ENCODE measurements around the gene MBOAT2.

Gene MBOAT2

GRCh38 chr2:8889978-8890377 lies 113.5 kb downstream of the MBOAT2 start:
- no peak for DNase-seq

- no peak for DNase-seq
Measured at GRCh38 chr2:8888963-8889362, 114.5 kb downstream of the MBOAT2 start.

- no peak for DNase-seq
Measured at GRCh38 chr2:8886876-8887275, 116.6 kb downstream of the MBOAT2 start.

GRCh38 chr2:8886202-8886518 lies 117.3 kb downstream of the MBOAT2 start:
- DNase-seq, result no peak

GRCh38 chr2:8885449-8886201 lies 117.9 kb downstream of the MBOAT2 start:
- DNase-seq, result no peak

GRCh38 chr2:8884812-8885211 lies 118.7 kb downstream of the MBOAT2 start:
- no peak for DNase-seq

DNA sequence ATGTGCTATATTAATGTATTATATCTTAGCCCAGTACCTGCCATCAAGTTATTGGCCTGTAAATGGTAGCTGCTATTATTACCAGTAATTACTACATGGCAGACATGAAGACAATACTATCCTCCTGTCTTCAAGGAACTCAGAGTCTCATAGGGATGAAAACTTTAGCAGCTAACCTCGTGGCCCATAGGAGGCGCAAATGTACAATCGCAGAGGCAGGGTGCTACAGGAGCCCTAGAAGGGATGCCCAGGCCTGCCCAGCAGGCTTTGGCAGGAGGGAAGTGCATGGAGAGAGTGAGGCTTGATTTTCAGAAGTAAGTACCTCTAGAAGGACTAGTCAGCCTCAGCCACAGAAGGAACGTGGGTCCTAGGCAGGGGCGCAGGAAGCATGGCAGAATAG lies 121.4 kb downstream of the MBOAT2 start:
- no peak for DNase-seq

DNA sequence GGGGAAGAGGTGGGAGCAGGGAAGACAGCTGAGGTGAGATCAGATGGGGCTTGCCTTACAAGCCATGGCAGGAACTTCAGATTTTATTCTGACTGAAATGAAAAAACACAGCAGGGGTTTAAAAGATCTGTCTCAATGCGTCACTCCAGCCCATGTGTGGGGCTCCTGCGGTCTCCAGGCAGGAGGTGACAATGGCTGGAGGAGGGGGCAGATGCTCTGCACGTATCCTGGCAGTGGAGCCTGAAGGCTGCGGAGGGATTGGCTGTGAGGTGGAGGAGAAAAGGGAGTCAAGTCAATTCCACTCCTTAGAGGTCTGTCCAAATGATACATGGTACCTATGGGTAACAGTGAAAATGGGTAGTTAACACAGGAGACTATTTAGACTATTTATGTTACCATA lies 125.6 kb downstream of the MBOAT2 start:
- DNase-seq, result no peak

GRCh38 chr2:8877332-8877731 lies 126.2 kb downstream of the MBOAT2 start:
- DNase-seq, result no peak

DNA sequence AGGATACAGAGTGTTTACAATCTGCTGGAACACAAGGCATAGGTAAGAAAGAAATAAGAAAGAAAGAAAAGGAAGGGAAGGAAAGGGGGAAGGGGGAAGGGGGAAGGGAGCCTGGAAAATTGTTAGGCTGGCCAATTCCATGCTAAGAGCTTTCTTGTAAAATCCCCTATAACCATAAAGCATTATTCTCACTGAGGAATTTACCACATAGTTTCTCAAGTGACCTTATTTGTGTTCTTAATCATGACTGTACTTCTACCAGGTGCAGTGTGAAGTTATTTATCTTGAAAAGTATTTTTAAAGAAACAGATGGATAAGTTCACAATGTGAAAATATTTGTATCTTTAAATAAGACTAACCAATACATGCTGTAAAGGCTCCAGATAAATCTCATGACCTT lies 126.9 kb downstream of the MBOAT2 start:
- DNase-seq, result no peak

DNA sequence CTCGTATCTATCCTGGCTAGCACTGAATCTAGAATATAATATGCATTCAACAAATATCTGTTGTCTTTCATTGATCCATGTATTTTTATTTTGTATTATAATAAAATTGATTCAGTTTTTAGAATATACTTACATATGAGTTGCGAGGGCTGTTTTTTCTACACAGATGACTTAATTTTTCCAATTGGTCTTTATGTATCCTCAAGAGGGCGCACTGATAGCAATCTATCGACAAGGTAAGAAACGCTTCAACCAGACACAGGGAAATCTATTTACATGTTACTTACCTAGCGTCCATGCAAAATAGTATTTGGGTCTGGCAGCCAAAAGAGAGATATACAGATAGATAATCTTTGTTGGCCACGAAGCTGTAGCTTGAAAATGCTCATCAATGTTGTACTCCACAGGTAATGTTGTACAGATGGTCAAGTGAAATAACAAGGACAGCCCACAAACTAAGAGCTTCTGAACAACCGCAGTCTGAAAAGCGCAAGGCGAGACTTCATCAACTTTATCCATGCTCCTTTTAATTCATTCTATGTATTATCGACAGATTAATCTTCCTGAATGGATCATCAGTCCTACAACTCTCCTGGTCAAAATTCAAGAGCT lies 130.6 kb downstream of the MBOAT2 start:
- DNase-seq, result no peak

DNA sequence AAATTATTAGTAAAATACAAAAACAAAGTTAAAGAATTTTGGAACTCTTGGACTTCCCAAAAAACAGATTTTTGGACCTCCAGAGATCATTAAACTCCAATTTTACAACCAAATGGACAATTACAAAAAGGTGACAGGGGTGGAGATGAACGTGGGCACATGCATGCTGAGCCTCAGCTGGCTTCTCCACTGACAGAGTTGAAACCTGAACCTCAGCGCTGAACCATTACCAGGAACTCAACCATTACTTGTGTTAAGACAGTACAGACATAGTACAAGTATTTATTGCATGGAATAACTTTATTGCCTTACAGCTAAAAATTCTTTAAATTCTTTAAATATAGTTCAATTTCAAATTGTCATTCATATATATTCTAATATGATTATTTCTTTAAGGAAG lies 133.0 kb downstream of the MBOAT2 start:
- no peak for DNase-seq

DNA sequence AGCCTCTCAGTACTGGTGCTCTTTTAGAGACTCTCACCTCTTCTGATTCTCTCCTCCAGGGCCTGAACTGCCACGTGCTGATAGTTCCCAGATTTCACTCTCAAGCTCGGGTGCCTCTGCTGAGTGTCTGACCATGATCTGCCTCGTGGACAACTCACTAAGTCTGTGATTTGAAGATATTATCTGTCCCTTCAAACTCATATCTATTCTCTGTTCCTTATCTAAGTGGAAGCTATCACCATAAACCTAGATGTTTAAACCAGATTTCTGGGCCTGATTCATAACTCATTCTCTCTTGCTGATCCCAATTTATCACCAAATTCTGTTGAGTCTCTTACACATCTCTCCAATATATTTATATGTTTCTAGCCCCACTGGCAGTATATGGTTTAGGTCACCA lies 136.1 kb downstream of the MBOAT2 start:
- no peak for DNase-seq

GRCh38 chr2:8863331-8863953 lies 140.0 kb downstream of the MBOAT2 start:
- no peak for DNase-seq

DNA sequence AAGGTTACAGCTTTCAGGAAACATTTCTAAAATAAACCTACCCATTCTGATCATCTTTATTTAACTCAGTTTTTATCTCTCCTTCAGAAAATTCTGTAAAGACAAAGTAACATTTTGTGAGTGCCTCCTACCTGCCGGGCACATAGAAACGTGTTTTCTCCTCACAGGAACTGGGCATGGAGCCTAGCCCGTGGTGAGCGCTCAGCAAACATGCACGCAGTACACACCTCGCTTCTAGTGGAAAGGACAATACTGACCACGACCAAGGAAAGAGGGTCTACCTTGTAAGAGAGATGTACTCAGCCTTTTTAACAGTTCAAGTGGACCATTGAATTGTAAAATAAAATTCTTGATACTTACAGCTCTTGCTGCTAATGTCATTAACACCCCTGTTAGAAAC lies 141.3 kb downstream of the MBOAT2 start:
- no peak for DNase-seq

GRCh38 chr2:8861797-8862196 lies 141.7 kb downstream of the MBOAT2 start:
- no peak for DNase-seq

DNA sequence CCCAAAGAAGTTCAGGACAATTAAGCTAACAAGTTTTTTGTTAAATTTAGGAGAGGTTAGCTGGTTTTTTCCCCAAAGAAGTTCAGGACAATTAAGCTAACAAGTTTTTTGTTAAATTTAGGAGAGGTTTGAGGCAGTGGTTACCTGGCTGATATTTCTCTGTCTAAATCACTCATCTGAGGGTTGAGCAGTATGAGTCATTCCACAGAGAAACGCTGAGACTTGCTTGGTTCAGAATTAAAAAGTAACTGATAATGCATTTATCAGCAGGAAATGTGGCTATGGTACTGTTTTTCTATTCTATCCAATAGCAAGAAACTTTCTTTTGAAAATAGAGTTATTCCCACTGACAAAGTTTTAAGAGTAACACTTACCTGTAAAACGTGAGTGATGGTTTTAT lies 143.2 kb downstream of the MBOAT2 start:
- DNase-seq, result no peak

DNA sequence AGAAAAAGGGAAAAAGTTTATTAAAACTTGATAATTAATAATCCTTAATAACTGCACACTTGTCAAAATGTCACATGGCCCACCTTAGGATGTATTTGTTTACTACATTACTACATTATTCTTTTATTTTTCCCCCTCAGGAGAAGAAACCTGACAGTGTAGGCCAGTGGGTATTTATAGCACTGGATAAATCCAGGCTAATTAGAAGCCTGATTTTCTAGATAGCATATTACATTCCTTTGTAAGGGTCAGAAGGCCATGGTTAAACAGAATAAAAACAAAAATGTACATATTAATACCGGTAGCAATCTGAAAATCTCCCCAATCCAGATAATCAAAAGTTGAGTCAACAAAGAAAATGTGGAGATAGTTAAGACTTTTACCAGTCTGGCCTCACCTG lies 144.6 kb downstream of the MBOAT2 start:
- DNase-seq, result no peak

DNA sequence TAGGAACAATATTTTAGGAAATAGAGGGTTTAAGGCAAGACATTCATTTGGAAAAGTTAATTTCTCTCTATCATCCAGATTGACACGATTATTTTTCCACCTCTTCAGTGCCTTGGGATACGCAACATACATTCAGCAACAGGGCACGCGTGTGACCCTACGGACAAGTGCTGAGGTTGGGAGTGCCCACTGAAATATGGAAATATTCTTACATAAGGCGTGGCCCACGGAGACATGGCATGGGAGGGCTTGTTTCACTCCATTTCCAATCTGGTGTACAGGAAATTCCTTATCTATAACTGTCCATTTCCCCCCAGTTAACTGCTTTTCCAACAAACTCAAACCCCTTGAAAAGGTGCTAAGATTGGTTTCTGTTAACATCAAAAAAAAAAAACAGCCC lies 145.2 kb downstream of the MBOAT2 start:
- no peak for DNase-seq

GRCh38 chr2:8857709-8858108 lies 145.8 kb downstream of the MBOAT2 start:
- no peak for DNase-seq

- DNase-seq, result no peak
Measured at GRCh38 chr2:8856176-8856575, 147.3 kb downstream of the MBOAT2 start.

DNA sequence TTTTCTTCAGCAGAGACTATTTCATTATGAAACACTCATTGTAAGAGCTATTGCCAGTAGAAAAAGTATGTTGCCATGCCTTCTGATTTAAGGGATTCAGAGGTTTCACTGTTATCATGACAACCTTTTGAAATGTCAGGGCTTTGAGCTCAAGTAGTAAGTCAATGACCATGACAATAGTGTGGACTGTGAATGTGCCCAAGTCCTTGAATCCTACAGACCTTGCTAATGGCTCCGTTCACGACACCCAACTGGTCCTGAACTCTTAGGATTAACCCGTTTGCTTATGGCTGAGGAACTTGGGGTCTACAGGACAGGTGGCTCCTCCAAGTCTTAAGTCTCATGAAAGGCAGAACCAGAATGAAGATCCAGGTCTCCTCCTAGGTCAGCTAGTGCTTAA lies 148.5 kb downstream of the MBOAT2 start:
- no peak for DNase-seq

- no peak for DNase-seq
Measured at GRCh38 chr2:8853426-8853825, 150.1 kb downstream of the MBOAT2 start.

- no peak for DNase-seq
Measured at GRCh38 chr2:8851811-8852560, 151.5 kb downstream of the MBOAT2 start.
